ENCODE results near the gene AAGAB. TPM values are rescaled to one million over a fixed set of nuclear protein-coding genes. Genes with fewer than 3 reads are reported as not detected.

The AAGAB gene
- total RNA-seq, 1 donor from 2014 or later: 50.9 TPM

- no peak for TF ChIP-seq CTCF (conservative IDR thresholded peaks at IDR 0.05)
- Mint-ChIP-seq H3K9me3 (no peaks in the 10 kb centered on the region), H3K27me3 (no peaks in the 10 kb centered on the region), H3K27ac (peak overlapping the region; percentile 3), H3K36me3 (peaks cover 47% of the 10 kb centered on the region), H3K4me1 (ENCODE audit: unreplicated experiment) (peaks cover 30% of the 10 kb centered on the region), H3K4me3 (no peak overlapping the region)
- no peak for DNase-seq (ENCODE audit: extremely low spot score, unreplicated experiment)
Measured at GRCh38 chr15:67194171-67195114, 60.0 kb downstream of the AAGAB start.

GRCh38 chr15:67193223-67193990, 61.1 kb downstream of the AAGAB start:
- H3K27ac Mint-ChIP-seq: peak overlapping the region; percentile 17
- H3K27me3 Mint-ChIP-seq: no peaks in the 10 kb centered on the region
- no peak for TF ChIP-seq CTCF (conservative IDR thresholded peaks at IDR 0.05)
- H3K36me3 Mint-ChIP-seq: peaks cover 52% of the 10 kb centered on the region
- no peaks in the 10 kb centered on the region for H3K9me3 Mint-ChIP-seq
- peaks cover 33% of the 10 kb centered on the region for H3K4me1 Mint-ChIP-seq (ENCODE audit: unreplicated experiment)
- no peak overlapping the region for H3K4me3 Mint-ChIP-seq
- DNase-seq (ENCODE audit: extremely low spot score, unreplicated experiment): peak; percentile 32

- peaks cover 47% of the 10 kb centered on the region for H3K36me3 Mint-ChIP-seq
- H3K27me3 Mint-ChIP-seq: no peaks in the 10 kb centered on the region
- no peak overlapping the region for H3K27ac Mint-ChIP-seq
Measured at GRCh38 chr15:67192185-67192820, 62.2 kb downstream of the AAGAB start.

GRCh38 chr15:67190813-67191212, 63.6 kb downstream of the AAGAB start:
- H3K9me3 Mint-ChIP-seq: no peaks in the 10 kb centered on the region
- H3K4me1 Mint-ChIP-seq (ENCODE audit: unreplicated experiment): peaks cover 21% of the 10 kb centered on the region
- H3K27ac Mint-ChIP-seq: no peak overlapping the region
- peaks cover 47% of the 10 kb centered on the region for H3K36me3 Mint-ChIP-seq
- H3K27me3 Mint-ChIP-seq: no peaks in the 10 kb centered on the region
- TF ChIP-seq CTCF (conservative IDR thresholded peaks at IDR 0.05): no peak
- DNase-seq (ENCODE audit: extremely low spot score, unreplicated experiment): peak; percentile 13
- H3K4me3 Mint-ChIP-seq: no peak overlapping the region

More at GRCh38 chr15:67192185-67192820, 62.2 kb downstream of the AAGAB start:
- Mint-ChIP-seq H3K9me3 (no peaks in the 10 kb centered on the region), H3K4me3 (no peak overlapping the region), H3K4me1 (ENCODE audit: unreplicated experiment) (peaks cover 32% of the 10 kb centered on the region)
- TF ChIP-seq CTCF (conservative IDR thresholded peaks at IDR 0.05): no peak
- DNase-seq (ENCODE audit: extremely low spot score, unreplicated experiment): peak; percentile 36

- no peak overlapping the region for H3K4me3 Mint-ChIP-seq
- H3K27me3 Mint-ChIP-seq: no peaks in the 10 kb centered on the region
- H3K27ac Mint-ChIP-seq: no peak overlapping the region
- DNase-seq (ENCODE audit: extremely low spot score, unreplicated experiment): peak; percentile 56
- H3K9me3 Mint-ChIP-seq: no peaks in the 10 kb centered on the region
- peaks cover 21% of the 10 kb centered on the region for H3K4me1 Mint-ChIP-seq (ENCODE audit: unreplicated experiment)
- peaks cover 44% of the 10 kb centered on the region for H3K36me3 Mint-ChIP-seq
- no peak for TF ChIP-seq CTCF (conservative IDR thresholded peaks at IDR 0.05)
Measured at GRCh38 chr15:67190326-67190725, 64.1 kb downstream of the AAGAB start.

Measured in type B pancreatic cell (in vitro differentiated cells).